ENCODE results near the gene ZNF764. TPM values are rescaled to one million over a fixed set of nuclear protein-coding genes. Genes with fewer than 3 reads are reported as not detected.
"Not testable (repeated sequence)": the region's sequence is repeated elsewhere in the genome, so short reads cannot be mapped to it uniquely, and the experiment has no call there.

Gene ZNF764
- total and polyA plus RNA-seq, 4 donors: 5.6 to 15.5 (median 10.2) TPM

- H3K27me3 ChIP-seq (ENCODE audit: control insufficient read depth, insufficient read depth, low read length); H3K4me3 ChIP-seq (ENCODE audit: low read depth, low read length); H3K27ac ChIP-seq (ENCODE audit: low read depth, low read length); H3K9me3 ChIP-seq (ENCODE audit: control insufficient read depth, insufficient read depth, low read length); DNase-seq (ENCODE audit: low read depth in 4 of 6, low spot score in 6 of 6): not testable (repeated sequence)
- 87% methylated on average over 3 of the region's 12 CpGs for WGBS (ENCODE audit: insufficient coverage)
- Histone ChIP-seq H3K36me3 (ENCODE audit: control insufficient read depth, insufficient read depth, low read length) (peaks cover 22% of the 10 kb centered on the region), H3K4me1 (ENCODE audit: control insufficient read depth, insufficient read depth, low read length) (peaks cover 33% of the 10 kb centered on the region)
These were observed 35.3 kb downstream of the ZNF764 start for GRCh38 chr16:30522702-30523463.

- DNase-seq (ENCODE audit: low read depth in 4 of 6, low spot score in 6 of 6): no peak
- Histone ChIP-seq H3K27me3 (ENCODE audit: control insufficient read depth, insufficient read depth, low read length) (no peaks in the 10 kb centered on the region), H3K4me3 (ENCODE audit: low read depth, low read length) (no peak overlapping the region), H3K4me1 (ENCODE audit: control insufficient read depth, insufficient read depth, low read length) (peaks cover 25% of the 10 kb centered on the region), H3K27ac (ENCODE audit: low read depth, low read length) (no peak overlapping the region), H3K36me3 (ENCODE audit: control insufficient read depth, insufficient read depth, low read length) (peaks cover 22% of the 10 kb centered on the region), H3K9me3 (ENCODE audit: control insufficient read depth, insufficient read depth, low read length) (no peaks in the 10 kb centered on the region)
- 63% methylated on average over 9 of the region's 11 CpGs for WGBS (ENCODE audit: insufficient coverage)
These were observed 36.1 kb downstream of the ZNF764 start for GRCh38 chr16:30521873-30522641.

- H3K4me1 ChIP-seq (ENCODE audit: control insufficient read depth, insufficient read depth, low read length): peaks cover 22% of the 10 kb centered on the region
- H3K27ac ChIP-seq (ENCODE audit: low read depth, low read length): no peak overlapping the region
- no peak overlapping the region for H3K4me3 ChIP-seq (ENCODE audit: low read depth, low read length)
- H3K36me3 ChIP-seq (ENCODE audit: control insufficient read depth, insufficient read depth, low read length): peaks cover 22% of the 10 kb centered on the region
- no peaks in the 10 kb centered on the region for H3K9me3 ChIP-seq (ENCODE audit: control insufficient read depth, insufficient read depth, low read length)
- WGBS (ENCODE audit: insufficient coverage): 92% methylated on average over 7 of the region's 7 CpGs
- no peaks in the 10 kb centered on the region for H3K27me3 ChIP-seq (ENCODE audit: control insufficient read depth, insufficient read depth, low read length)
- DNase-seq (ENCODE audit: low read depth in 4 of 6, low spot score in 6 of 6): no peak
These were observed 36.7 kb downstream of the ZNF764 start for GRCh38 chr16:30521476-30521872.

GRCh38 chr16:30519120-30520049 is 38.8 kb downstream of the ZNF764 start:
- Histone ChIP-seq H3K36me3 (ENCODE audit: control insufficient read depth, insufficient read depth, low read length) (peaks cover 12% of the 10 kb centered on the region), H3K4me1 (ENCODE audit: control insufficient read depth, insufficient read depth, low read length) (peaks cover 5% of the 10 kb centered on the region), H3K9me3 (ENCODE audit: control insufficient read depth, insufficient read depth, low read length) (no peaks in the 10 kb centered on the region), H3K27me3 (ENCODE audit: control insufficient read depth, insufficient read depth, low read length) (no peaks in the 10 kb centered on the region), H3K4me3 (ENCODE audit: low read depth, low read length) (no peak overlapping the region), H3K27ac (ENCODE audit: low read depth, low read length) (no peak overlapping the region)
- no peak for DNase-seq (ENCODE audit: low read depth in 4 of 6, low spot score in 6 of 6)
- WGBS (ENCODE audit: insufficient coverage): 86% methylated on average over 20 of the region's 20 CpGs

GRCh38 chr16:30518552-30518951 is 39.6 kb downstream of the ZNF764 start:
- no peak for DNase-seq (ENCODE audit: low read depth in 4 of 6, low spot score in 6 of 6)
- H3K9me3 ChIP-seq (ENCODE audit: control insufficient read depth, insufficient read depth, low read length): no peaks in the 10 kb centered on the region
- no peaks in the 10 kb centered on the region for H3K4me1 ChIP-seq (ENCODE audit: control insufficient read depth, insufficient read depth, low read length)
- no peak overlapping the region for H3K27ac ChIP-seq (ENCODE audit: low read depth, low read length)
- peaks cover 4% of the 10 kb centered on the region for H3K36me3 ChIP-seq (ENCODE audit: control insufficient read depth, insufficient read depth, low read length)
- H3K4me3 ChIP-seq (ENCODE audit: low read depth, low read length): no peak overlapping the region
- no peaks in the 10 kb centered on the region for H3K27me3 ChIP-seq (ENCODE audit: control insufficient read depth, insufficient read depth, low read length)
- WGBS (ENCODE audit: insufficient coverage): 94% methylated on average over 8 of the region's 10 CpGs

- no peak overlapping the region for H3K27ac ChIP-seq (ENCODE audit: low read depth, low read length)
- H3K4me1 ChIP-seq (ENCODE audit: control insufficient read depth, insufficient read depth, low read length): no peaks in the 10 kb centered on the region
- H3K4me3 ChIP-seq (ENCODE audit: low read depth, low read length): no peak overlapping the region
- no peak for DNase-seq (ENCODE audit: low read depth in 4 of 6, low spot score in 6 of 6)
- no peaks in the 10 kb centered on the region for H3K36me3 ChIP-seq (ENCODE audit: control insufficient read depth, insufficient read depth, low read length)
- WGBS (ENCODE audit: insufficient coverage): 87% methylated on average over 2 of the region's 2 CpGs
- H3K27me3 ChIP-seq (ENCODE audit: control insufficient read depth, insufficient read depth, low read length): no peaks in the 10 kb centered on the region
- H3K9me3 ChIP-seq (ENCODE audit: control insufficient read depth, insufficient read depth, low read length): no peaks in the 10 kb centered on the region
These were observed 42.9 kb downstream of the ZNF764 start for GRCh38 chr16:30515275-30515674.

- no peaks in the 10 kb centered on the region for H3K36me3 ChIP-seq (ENCODE audit: control insufficient read depth, insufficient read depth, low read length)
- 100% methylated on average over 2 of the region's 3 CpGs for WGBS (ENCODE audit: insufficient coverage)
- H3K27ac ChIP-seq (ENCODE audit: low read depth, low read length): no peak overlapping the region
- DNase-seq (ENCODE audit: low read depth in 4 of 6, low spot score in 6 of 6): no peak
- no peaks in the 10 kb centered on the region for H3K4me1 ChIP-seq (ENCODE audit: control insufficient read depth, insufficient read depth, low read length)
- no peak overlapping the region for H3K4me3 ChIP-seq (ENCODE audit: low read depth, low read length)
- H3K27me3 ChIP-seq (ENCODE audit: control insufficient read depth, insufficient read depth, low read length): no peaks in the 10 kb centered on the region
- H3K9me3 ChIP-seq (ENCODE audit: control insufficient read depth, insufficient read depth, low read length): no peaks in the 10 kb centered on the region
These were observed 46.7 kb downstream of the ZNF764 start for GRCh38 chr16:30511509-30511908.

GRCh38 chr16:30510376-30510938 is 47.7 kb downstream of the ZNF764 start:
- H3K36me3 ChIP-seq (ENCODE audit: control insufficient read depth, insufficient read depth, low read length): no peaks in the 10 kb centered on the region
- H3K27me3 ChIP-seq (ENCODE audit: control insufficient read depth, insufficient read depth, low read length): no peaks in the 10 kb centered on the region
- no peak overlapping the region for H3K4me3 ChIP-seq (ENCODE audit: low read depth, low read length)
- no peaks in the 10 kb centered on the region for H3K4me1 ChIP-seq (ENCODE audit: control insufficient read depth, insufficient read depth, low read length)
- DNase-seq (ENCODE audit: low read depth in 4 of 6, low spot score in 6 of 6): no peak
- 69% methylated on average over 3 of the region's 4 CpGs for WGBS (ENCODE audit: insufficient coverage)
- no peaks in the 10 kb centered on the region for H3K9me3 ChIP-seq (ENCODE audit: control insufficient read depth, insufficient read depth, low read length)
- H3K27ac ChIP-seq (ENCODE audit: low read depth, low read length): no peak overlapping the region

GRCh38 chr16:30509081-30509765 is 49.0 kb downstream of the ZNF764 start:
- H3K27me3 ChIP-seq (ENCODE audit: control insufficient read depth, insufficient read depth, low read length): no peaks in the 10 kb centered on the region
- no peak for DNase-seq (ENCODE audit: low read depth in 4 of 6, low spot score in 6 of 6)
- 83% methylated on average over 1 of the region's 4 CpGs for WGBS (ENCODE audit: insufficient coverage)
- H3K36me3 ChIP-seq (ENCODE audit: control insufficient read depth, insufficient read depth, low read length): no peaks in the 10 kb centered on the region
- H3K4me3 ChIP-seq (ENCODE audit: low read depth, low read length): no peak overlapping the region
- H3K9me3 ChIP-seq (ENCODE audit: control insufficient read depth, insufficient read depth, low read length): no peaks in the 10 kb centered on the region
- no peak overlapping the region for H3K27ac ChIP-seq (ENCODE audit: low read depth, low read length)
- no peaks in the 10 kb centered on the region for H3K4me1 ChIP-seq (ENCODE audit: control insufficient read depth, insufficient read depth, low read length)
